GM23338 (cell line): ENCODE measurements around the gene TMUB2.

Experiments
- CTCF ChIP-seq, 2 experiments: fragments of 200-600 bp in 1 of 2; sonication (generic) in 1 of 2; conservative IDR thresholded peaks; 2 replicates each; pipeline versions ENCODE4 v1.5.1 to v1.6.1; 2016 to 2017; ENCODE audit warnings: antibody characterized with exemption in 2 of 2, low read depth in 2 of 2, mild to moderate bottlenecking in 2 of 2, moderate library complexity in 1 of 2
- NANOG ChIP-seq: IDR thresholded peaks from 2 replicates; pipeline ENCODE4 v1.6.1; 2016; ENCODE audit warnings: antibody characterized with exemption, borderline replicate concordance
- POLR2AphosphoS5 ChIP-seq: IDR thresholded peaks from 2 replicates; pipeline ENCODE4 v1.6.1; 2016; ENCODE audit warnings: antibody characterized with exemption, low read depth

DNA sequence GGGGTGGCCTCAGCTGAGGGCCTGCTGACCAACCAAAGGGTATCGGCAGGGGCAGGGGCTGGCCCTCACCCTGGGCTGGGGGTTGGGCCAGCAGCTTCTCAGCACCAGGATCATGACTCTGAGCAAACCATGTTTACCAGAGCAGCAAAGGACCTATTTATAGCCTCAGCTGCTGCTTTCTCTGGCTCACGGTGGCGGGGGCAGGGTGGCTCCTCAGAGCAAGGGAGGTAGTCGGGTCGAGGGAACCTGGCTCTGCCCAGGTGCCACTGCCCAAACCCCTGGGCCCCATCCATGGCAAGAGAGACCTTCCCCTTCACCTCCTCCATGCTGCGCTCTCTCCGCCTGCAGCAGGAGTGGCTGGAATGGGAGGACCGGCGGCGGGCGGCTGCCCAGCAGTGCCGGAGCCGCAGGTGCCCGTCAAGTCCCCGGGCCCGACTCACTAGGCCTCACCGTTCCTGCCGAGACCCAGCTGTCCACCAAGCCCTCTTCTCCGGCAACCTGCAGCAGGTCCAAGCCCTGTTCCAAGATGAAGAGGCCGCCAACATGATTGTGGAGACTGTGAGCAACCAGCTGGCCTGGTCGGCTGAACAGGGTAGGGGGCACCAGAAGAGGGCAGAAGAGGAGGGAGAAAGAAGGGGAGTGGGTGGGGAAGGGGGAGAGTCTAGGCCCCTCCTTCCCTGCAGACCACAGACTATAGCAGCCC lies 16.1 kb upstream of the TMUB2 start, which contains the start of gene ASB16:
- TF ChIP-seq CTCF (conservative IDR thresholded peaks at IDR 0.05; ENCODE audit: low read depth in 2 of 2) (peak; percentile 34 to 69), POLR2AphosphoS5 (no peak), NANOG (no peak)
